Cardiac muscle cell (in vitro differentiated cells and primary cell): ENCODE measurements around the gene NCDN. TPM values are rescaled to one million over a fixed set of nuclear protein-coding genes. Genes with fewer than 3 reads are reported as not detected.
A peak's percentile ranks its signal among the peaks of the same experiment; 100 is the strongest.

Experiments
- DNase-seq, 2 donors: peaks; one replicate each; pipeline versions ENCODE4 v3.0.0 to v3.0.0-alpha.2; 2010 to 2017; ENCODE audit warnings: low read depth in 1 of 2, low spot score in 1 of 2
- H3K27ac ChIP-seq: fragments of 200-600 bp; sonication (generic); 2 replicates; pipeline ENCODE4 v1.5.1; 2016
- H3K27me3 ChIP-seq: fragments of 200-600 bp; sonication (generic); 2 replicates; pipeline ENCODE4 v1.6.0; 2016; ENCODE audit warnings: control low read depth
- H3K36me3 ChIP-seq: fragments of 200-600 bp; sonication (generic); 2 replicates; pipeline ENCODE4 v1.5.1; 2016; ENCODE audit warnings: control low read depth
- H3K4me1 ChIP-seq: fragments of 200-600 bp; sonication (generic); 2 replicates; pipeline ENCODE4 v1.8.1; 2017; ENCODE audit warnings: low read depth, mild to moderate bottlenecking, mixed run types
- H3K4me3 ChIP-seq: fragments of 200-600 bp; sonication (generic); 2 replicates; pipeline ENCODE4 v1.5.1; 2016; ENCODE audit warnings: mild to moderate bottlenecking
- H3K9me3 ChIP-seq: fragments of 200-600 bp; sonication (generic); 2 replicates; pipeline ENCODE4 v1.5.1; 2017; ENCODE audit warnings: low read depth, mild to moderate bottlenecking, control low read depth
- polyA plus RNA-seq: library from polyadenylated mRNA; unstranded; fragments of >200 nt; fragmentation: Nextera tagmentation; extraction: Ambion mirVana; gene quantifications from 2 replicates; pipeline ENCODE4 v1.2.1, GENCODE V29; 2016
- total RNA-seq: library from RNA; depleted of rRNA; stranded (reverse); fragments of >200 nt; gene quantifications from 2 replicates; pipeline ENCODE4 v1.2.3, GENCODE V29; 2016
- TF ChIP-seq, protein P1 (sequence below): IDR thresholded peaks from 2 replicates; pipeline ENCODE4 v1.5.1; 2012; ENCODE audit warnings: low read depth, mild to moderate bottlenecking, low read length

The NCDN gene
- total and polyA plus RNA-seq, 2 experiments from 2014 or later, result 43.9 to 46.2 TPM

DNA sequence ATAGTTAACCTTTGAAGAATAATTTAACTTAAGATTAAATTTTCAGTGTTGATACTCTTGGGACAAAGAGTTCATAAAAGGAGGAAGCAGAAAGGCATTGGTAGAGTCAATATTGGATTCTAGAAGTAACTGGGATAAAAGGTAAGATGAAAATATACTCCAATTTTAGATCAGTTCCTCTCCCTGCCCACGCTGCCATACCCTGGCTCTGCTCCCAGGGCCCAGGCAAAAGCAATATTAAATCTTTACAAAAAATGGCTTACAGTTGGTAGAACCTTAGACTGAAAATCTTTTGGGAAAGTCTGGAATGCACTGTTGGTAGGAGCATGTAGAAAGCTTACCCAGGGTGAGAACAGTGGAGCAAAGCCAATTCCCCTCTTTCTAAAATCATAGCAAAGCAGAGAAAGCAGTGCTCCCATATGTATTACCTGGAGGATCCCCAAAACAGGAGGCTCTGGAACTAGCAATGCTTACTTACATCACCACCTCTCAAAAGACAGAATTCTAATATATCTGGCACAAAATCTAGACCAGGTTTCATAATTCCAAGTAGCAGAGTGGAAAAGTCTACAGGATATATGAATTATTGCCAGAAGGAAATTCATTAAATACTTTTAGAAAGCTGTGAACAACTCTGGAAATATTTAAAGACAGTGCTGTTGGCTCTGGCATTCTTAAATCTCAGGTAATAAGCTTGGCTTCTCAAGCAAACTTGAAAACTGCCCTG is 24.9 kb upstream of the NCDN start:
- Histone ChIP-seq H3K27ac (no peak overlapping the region), H3K4me1 (no peaks in the 10 kb centered on the region), H3K27me3 (no peaks in the 10 kb centered on the region), H3K36me3 (no peaks in the 10 kb centered on the region), H3K4me3 (no peak overlapping the region), H3K9me3 (no peaks in the 10 kb centered on the region)
- TF ChIP-seq, protein P1, sequence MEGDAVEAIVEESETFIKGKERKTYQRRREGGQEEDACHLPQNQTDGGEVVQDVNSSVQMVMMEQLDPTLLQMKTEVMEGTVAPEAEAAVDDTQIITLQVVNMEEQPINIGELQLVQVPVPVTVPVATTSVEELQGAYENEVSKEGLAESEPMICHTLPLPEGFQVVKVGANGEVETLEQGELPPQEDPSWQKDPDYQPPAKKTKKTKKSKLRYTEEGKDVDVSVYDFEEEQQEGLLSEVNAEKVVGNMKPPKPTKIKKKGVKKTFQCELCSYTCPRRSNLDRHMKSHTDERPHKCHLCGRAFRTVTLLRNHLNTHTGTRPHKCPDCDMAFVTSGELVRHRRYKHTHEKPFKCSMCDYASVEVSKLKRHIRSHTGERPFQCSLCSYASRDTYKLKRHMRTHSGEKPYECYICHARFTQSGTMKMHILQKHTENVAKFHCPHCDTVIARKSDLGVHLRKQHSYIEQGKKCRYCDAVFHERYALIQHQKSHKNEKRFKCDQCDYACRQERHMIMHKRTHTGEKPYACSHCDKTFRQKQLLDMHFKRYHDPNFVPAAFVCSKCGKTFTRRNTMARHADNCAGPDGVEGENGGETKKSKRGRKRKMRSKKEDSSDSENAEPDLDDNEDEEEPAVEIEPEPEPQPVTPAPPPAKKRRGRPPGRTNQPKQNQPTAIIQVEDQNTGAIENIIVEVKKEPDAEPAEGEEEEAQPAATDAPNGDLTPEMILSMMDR, result no peak
- DNase-seq, result peak in 1 of 2 donors; percentile 30

DNA sequence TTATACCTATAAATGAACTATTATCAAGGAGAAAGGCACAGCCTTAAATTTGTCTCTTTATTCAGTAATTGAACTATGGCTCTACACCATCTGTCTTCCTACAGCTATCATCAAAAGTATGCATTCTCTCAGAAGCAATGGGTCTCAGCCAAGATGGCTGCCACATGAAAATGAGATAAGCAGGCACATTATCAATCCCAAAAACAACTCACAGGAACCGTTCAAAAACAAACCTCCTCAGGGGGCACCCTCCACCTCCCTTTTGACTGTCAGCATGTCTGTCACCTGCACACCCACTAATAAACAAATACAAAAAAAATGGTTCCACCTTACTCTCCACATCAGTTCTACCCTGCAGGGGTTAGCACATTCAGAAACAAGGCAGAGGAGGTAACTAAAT is 24.0 kb upstream of the NCDN start:
- H3K4me3 ChIP-seq, result no peak overlapping the region
- no peak overlapping the region for H3K27ac ChIP-seq
- DNase-seq, result no peak
- no peaks in the 10 kb centered on the region for H3K27me3 ChIP-seq
- TF ChIP-seq, protein P1, result no peak
- H3K4me1 ChIP-seq, result no peaks in the 10 kb centered on the region
- H3K36me3 ChIP-seq, result no peaks in the 10 kb centered on the region
- H3K9me3 ChIP-seq, result no peaks in the 10 kb centered on the region

DNA sequence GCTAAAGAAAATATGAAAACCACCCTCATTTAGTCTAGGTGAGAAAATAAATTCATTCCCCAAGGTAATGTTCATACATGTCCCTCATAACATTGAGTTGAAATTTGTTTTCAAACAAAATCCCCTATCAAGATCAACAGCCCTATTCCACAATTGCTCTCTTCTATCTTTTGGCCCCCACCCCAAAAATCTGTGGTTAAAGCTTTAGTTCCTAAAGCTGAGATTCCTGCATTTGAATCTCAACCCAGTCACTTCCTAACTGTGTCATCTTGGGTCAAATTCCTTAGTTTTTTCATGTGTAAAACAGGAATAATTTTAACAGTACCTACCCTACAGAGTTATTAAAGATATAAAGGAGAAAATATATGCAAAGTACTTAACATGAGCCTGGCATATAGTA is 22.4 kb upstream of the NCDN start:
- no peak for DNase-seq
- Histone ChIP-seq H3K27me3 (no peaks in the 10 kb centered on the region), H3K27ac (no peak overlapping the region), H3K4me3 (no peak overlapping the region), H3K9me3 (no peaks in the 10 kb centered on the region), H3K36me3 (no peaks in the 10 kb centered on the region), H3K4me1 (no peaks in the 10 kb centered on the region)
- TF ChIP-seq, protein P1, result no peak

DNA sequence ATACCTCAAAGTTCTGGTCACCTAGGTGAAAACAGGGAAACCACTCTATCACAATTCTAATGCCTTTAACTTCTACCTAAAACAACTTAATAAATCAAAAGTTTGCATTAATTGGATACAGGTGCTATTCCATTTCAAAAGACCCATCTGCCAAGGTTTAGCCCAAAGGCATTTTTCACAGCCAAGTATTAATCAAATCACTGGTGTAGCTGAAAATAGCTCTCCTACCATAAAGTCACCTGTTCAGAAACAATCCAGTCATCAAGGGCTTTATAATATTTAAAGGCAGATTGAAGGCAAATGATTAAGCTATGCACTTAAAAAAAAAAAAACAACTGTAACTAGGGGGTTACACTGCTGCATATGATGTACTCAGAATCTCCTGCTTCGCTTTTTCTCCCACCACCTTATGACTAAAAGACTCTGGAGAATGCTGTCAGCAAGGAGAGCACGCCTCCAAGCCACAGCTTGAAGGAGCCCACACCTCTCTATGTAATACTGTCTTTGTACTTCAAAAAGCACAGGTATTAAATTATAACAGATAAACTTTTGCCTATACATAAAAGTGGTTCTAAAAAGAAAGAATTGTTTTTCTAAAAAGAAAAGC is 20.9 kb upstream of the NCDN start:
- H3K4me1 ChIP-seq, result no peaks in the 10 kb centered on the region
- H3K4me3 ChIP-seq, result no peak overlapping the region

DNA sequence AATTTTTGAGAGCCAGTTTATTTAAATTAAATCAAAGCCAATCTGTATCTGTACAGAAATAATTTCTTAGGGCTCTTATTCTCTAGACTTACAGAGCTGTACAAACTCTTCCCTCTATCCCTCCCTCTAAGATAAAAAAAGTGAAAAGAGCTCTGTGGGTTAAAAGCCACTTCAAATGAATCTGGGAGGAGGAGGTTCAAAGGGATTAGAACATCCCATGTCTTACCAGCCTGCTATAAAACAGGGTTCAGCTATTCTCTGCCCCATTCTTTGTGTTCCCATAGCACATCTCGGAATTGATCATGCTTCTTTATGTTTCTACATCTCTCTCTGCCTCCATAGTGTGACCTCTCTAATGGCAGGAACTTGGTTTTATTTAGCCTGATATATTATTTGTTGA is 19.8 kb upstream of the NCDN start:
- no peak for DNase-seq
- H3K27ac ChIP-seq, result no peak overlapping the region
- no peaks in the 10 kb centered on the region for H3K9me3 ChIP-seq
- H3K4me3 ChIP-seq, result no peak overlapping the region
- no peaks in the 10 kb centered on the region for H3K27me3 ChIP-seq
- H3K36me3 ChIP-seq, result no peaks in the 10 kb centered on the region
- H3K4me1 ChIP-seq, result no peaks in the 10 kb centered on the region
- TF ChIP-seq, protein P1, result no peak

More for the DNA sequence above, 20.9 kb upstream of the NCDN start:
- no peaks in the 10 kb centered on the region for H3K9me3 ChIP-seq
- DNase-seq, result no peak
- TF ChIP-seq, protein P1, result no peak
- no peak overlapping the region for H3K27ac ChIP-seq
- H3K27me3 ChIP-seq, result no peaks in the 10 kb centered on the region
- H3K36me3 ChIP-seq, result no peaks in the 10 kb centered on the region
